ENCODE measurements around the gene SHLD3.
"Not testable (repeated sequence)": the region's sequence is repeated elsewhere in the genome, so short reads cannot be mapped to it uniquely, and the experiment has no call there.

Gene SHLD3

DNA sequence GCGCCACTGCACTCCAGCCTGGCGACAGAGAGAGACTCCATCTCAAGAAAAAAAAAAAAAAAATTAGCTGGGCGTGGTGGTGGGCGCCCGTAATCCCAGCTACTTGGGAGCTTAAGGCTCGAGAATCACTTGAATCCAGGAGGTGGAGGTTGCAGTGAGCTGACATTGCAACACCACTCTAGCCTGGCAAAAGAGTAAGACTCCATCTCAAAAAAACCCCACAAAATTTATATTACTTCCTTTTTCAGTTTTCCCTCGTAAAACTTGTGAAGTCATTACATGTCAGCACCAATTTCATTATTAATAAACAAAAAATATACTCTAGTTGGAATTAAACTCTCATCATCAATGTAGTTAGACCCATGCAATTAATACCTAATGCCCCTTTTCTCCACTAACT is 43.9 kb downstream of the SHLD3 start:
- H3K27me3 Mint-ChIP-seq (ENCODE audit: low read depth): no peaks in the 10 kb centered on the region
- no peaks in the 10 kb centered on the region for H3K9me3 Mint-ChIP-seq
- no peaks in the 10 kb centered on the region for H3K36me3 Mint-ChIP-seq (ENCODE audit: low read depth)
- H3K27ac Mint-ChIP-seq: no peak overlapping the region
- TF ChIP-seq, protein P1, sequence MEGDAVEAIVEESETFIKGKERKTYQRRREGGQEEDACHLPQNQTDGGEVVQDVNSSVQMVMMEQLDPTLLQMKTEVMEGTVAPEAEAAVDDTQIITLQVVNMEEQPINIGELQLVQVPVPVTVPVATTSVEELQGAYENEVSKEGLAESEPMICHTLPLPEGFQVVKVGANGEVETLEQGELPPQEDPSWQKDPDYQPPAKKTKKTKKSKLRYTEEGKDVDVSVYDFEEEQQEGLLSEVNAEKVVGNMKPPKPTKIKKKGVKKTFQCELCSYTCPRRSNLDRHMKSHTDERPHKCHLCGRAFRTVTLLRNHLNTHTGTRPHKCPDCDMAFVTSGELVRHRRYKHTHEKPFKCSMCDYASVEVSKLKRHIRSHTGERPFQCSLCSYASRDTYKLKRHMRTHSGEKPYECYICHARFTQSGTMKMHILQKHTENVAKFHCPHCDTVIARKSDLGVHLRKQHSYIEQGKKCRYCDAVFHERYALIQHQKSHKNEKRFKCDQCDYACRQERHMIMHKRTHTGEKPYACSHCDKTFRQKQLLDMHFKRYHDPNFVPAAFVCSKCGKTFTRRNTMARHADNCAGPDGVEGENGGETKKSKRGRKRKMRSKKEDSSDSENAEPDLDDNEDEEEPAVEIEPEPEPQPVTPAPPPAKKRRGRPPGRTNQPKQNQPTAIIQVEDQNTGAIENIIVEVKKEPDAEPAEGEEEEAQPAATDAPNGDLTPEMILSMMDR (IDR thresholded peaks at IDR 0.05; ENCODE audit: unreplicated experiment in 3 of 3): no peak
- H3K4me1 Mint-ChIP-seq: peaks cover 8% of the 10 kb centered on the region
- no peak overlapping the region for H3K4me3 Mint-ChIP-seq

GRCh38 chr5:65672796-65673195 is 48.0 kb downstream of the SHLD3 start:
- no peak overlapping the region for H3K27ac Mint-ChIP-seq
- no peaks in the 10 kb centered on the region for H3K9me3 Mint-ChIP-seq
- TF ChIP-seq, protein P1 (IDR thresholded peaks at IDR 0.05; ENCODE audit: unreplicated experiment in 3 of 3): no peak
- peaks cover 26% of the 10 kb centered on the region for H3K36me3 Mint-ChIP-seq (ENCODE audit: low read depth)
- H3K4me3 Mint-ChIP-seq: no peak overlapping the region
- H3K27me3 Mint-ChIP-seq (ENCODE audit: low read depth): no peaks in the 10 kb centered on the region
- no peaks in the 10 kb centered on the region for H3K4me1 Mint-ChIP-seq

DNA sequence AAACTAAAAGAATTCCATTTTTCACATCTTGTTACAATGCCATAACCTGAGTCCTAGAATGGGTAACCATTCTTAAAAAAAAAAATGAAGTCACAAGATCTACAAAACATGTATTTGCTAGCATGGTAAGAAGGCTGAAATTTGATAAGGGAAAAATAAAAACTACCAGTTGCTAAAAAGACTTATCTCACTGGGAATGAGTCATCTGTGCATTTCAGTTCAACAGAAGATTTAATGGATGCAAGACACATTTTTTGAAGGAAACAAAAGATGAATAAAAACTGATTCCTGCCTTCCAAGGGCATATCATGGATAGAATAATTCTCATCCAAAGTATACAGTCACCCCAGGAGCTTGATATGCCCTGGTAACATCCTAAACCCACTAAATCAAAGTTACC is 49.9 kb downstream of the SHLD3 start:
- Mint-ChIP-seq H3K4me1 (no peaks in the 10 kb centered on the region), H3K27ac (no peak overlapping the region), H3K9me3 (no peaks in the 10 kb centered on the region), H3K36me3 (ENCODE audit: low read depth) (peaks cover 39% of the 10 kb centered on the region), H3K27me3 (ENCODE audit: low read depth) (no peaks in the 10 kb centered on the region), H3K4me3 (no peak overlapping the region)
- TF ChIP-seq, protein P1 (IDR thresholded peaks at IDR 0.05; ENCODE audit: unreplicated experiment in 3 of 3): no peak

- H3K4me3 Mint-ChIP-seq; H3K27me3 Mint-ChIP-seq (ENCODE audit: low read depth); H3K9me3 Mint-ChIP-seq; H3K4me1 Mint-ChIP-seq; H3K27ac Mint-ChIP-seq: not testable (repeated sequence)
- peaks cover 47% of the 10 kb centered on the region for H3K36me3 Mint-ChIP-seq (ENCODE audit: low read depth)
These were observed 51.2 kb downstream of the SHLD3 start for GRCh38 chr5:65676056-65676455.
